ENCODE data around the gene ATP2C2. TPM values are rescaled to one million over a fixed set of nuclear protein-coding genes. Genes with fewer than 3 reads are reported as not detected.

Gene ATP2C2
- total and polyA plus RNA-seq, 2 experiments from 2014 or later: 0.53 TPM; not detected in 1

DNA sequence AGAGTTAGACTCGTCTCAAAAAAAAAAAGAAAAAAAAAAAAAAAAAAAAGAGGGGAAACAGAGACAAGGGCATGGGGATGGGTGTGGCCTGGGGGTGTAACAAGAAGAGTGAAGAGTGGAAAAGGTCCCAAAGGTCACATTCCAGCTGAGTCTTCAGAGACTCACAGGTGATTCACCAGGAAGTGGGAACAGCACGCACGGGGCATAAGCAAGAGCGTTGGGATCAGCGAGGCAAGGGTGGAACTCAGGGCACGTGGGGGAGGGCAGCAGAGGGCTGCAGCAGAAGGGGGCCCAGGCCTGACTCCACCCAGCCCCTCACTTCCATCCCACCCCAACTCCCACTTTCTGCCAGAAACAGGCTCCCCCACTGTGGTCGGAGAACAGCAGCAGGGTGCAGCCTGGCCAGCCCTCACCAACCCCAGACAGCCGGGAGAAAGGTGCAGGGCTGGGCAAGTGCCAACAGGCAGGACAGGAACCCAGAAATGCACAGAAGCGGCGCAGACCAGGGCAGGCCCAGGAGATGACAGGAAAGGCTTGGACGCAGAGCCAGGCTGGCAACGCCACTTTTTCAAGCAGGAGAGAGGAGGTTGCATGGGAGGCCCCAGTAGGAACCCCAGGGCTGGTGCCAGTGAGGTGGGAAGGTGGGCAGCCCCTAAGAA, 132.9 kb downstream of the ATP2C2 start:
- TF ChIP-seq, protein P1, sequence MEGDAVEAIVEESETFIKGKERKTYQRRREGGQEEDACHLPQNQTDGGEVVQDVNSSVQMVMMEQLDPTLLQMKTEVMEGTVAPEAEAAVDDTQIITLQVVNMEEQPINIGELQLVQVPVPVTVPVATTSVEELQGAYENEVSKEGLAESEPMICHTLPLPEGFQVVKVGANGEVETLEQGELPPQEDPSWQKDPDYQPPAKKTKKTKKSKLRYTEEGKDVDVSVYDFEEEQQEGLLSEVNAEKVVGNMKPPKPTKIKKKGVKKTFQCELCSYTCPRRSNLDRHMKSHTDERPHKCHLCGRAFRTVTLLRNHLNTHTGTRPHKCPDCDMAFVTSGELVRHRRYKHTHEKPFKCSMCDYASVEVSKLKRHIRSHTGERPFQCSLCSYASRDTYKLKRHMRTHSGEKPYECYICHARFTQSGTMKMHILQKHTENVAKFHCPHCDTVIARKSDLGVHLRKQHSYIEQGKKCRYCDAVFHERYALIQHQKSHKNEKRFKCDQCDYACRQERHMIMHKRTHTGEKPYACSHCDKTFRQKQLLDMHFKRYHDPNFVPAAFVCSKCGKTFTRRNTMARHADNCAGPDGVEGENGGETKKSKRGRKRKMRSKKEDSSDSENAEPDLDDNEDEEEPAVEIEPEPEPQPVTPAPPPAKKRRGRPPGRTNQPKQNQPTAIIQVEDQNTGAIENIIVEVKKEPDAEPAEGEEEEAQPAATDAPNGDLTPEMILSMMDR (IDR thresholded peaks at IDR 0.05; ENCODE audit: low read depth, low read length): no peak
- no peak overlapping the region for H3K4me3 ChIP-seq
- H3K27me3 ChIP-seq: no peaks in the 10 kb centered on the region
- peak in 1 of 2 donors; percentile 14 for DNase-seq (ENCODE audit: low read depth in 1 of 2, low spot score in 1 of 2)
- H3K36me3 ChIP-seq: peaks cover 6% of the 10 kb centered on the region
- H3K4me1 ChIP-seq (ENCODE audit: low read depth): no peaks in the 10 kb centered on the region
- H3K9me3 ChIP-seq (ENCODE audit: low read depth): no peaks in the 10 kb centered on the region
- no peak overlapping the region for H3K27ac ChIP-seq

DNA sequence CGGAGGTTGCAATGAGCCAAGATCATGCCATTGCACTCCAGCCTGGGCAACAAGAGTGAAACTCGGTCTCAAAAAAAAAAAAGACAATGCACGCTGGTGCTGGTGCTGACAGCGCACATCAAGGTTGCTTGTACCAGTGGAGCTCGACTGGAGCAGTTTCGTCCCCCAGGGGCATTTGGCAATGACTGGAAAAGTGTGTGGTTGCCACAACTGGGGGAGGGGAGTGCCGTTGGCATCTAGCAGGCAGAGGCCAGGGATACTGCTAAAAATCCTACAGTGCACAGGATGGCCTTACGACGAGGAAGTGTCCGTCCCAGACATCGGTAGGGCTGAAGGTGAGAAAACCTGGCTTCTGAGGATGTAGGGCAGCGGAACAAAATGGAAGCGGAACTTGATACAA, 133.7 kb downstream of the ATP2C2 start:
- DNase-seq (ENCODE audit: low read depth in 1 of 2, low spot score in 1 of 2): no peak
- Histone ChIP-seq H3K27me3 (no peaks in the 10 kb centered on the region), H3K4me3 (no peak overlapping the region), H3K4me1 (ENCODE audit: low read depth) (no peaks in the 10 kb centered on the region), H3K27ac (no peak overlapping the region), H3K9me3 (ENCODE audit: low read depth) (no peaks in the 10 kb centered on the region), H3K36me3 (peaks cover 5% of the 10 kb centered on the region)
- TF ChIP-seq, protein P1 (IDR thresholded peaks at IDR 0.05; ENCODE audit: low read depth, low read length): no peak

GRCh38 chr16:84502581-84502980, 134.2 kb downstream of the ATP2C2 start:
- Histone ChIP-seq H3K36me3 (peaks cover 3% of the 10 kb centered on the region), H3K4me1 (ENCODE audit: low read depth) (no peaks in the 10 kb centered on the region), H3K27me3 (no peaks in the 10 kb centered on the region), H3K9me3 (ENCODE audit: low read depth) (no peaks in the 10 kb centered on the region), H3K27ac (no peak overlapping the region), H3K4me3 (no peak overlapping the region)
- DNase-seq (ENCODE audit: low read depth in 1 of 2, low spot score in 1 of 2): no peak
- TF ChIP-seq, protein P1 (IDR thresholded peaks at IDR 0.05; ENCODE audit: low read depth, low read length): no peak

- H3K36me3 ChIP-seq: no peaks in the 10 kb centered on the region
- no peaks in the 10 kb centered on the region for H3K27me3 ChIP-seq
- no peak for DNase-seq (ENCODE audit: low read depth in 1 of 2, low spot score in 1 of 2)
- no peaks in the 10 kb centered on the region for H3K9me3 ChIP-seq (ENCODE audit: low read depth)
- no peaks in the 10 kb centered on the region for H3K4me1 ChIP-seq (ENCODE audit: low read depth)
- TF ChIP-seq, protein P1 (IDR thresholded peaks at IDR 0.05; ENCODE audit: low read depth, low read length): no peak
- H3K4me3 ChIP-seq: peak overlapping the region; percentile 74
- peak overlapping the region; percentile 22 for H3K27ac ChIP-seq
Observed at GRCh38 chr16:84503751-84504395, 135.5 kb downstream of the ATP2C2 start.

- H3K27me3 ChIP-seq: no peaks in the 10 kb centered on the region
- H3K27ac ChIP-seq: peak within 1 kb of the TSS; percentile 64
- H3K36me3 ChIP-seq: no peaks in the 10 kb centered on the region
- peak; percentile 99 for DNase-seq (ENCODE audit: low read depth in 1 of 2, low spot score in 1 of 2)
- peak within 1 kb of the TSS; percentile 74 for H3K4me3 ChIP-seq
- TF ChIP-seq, protein P1 (IDR thresholded peaks at IDR 0.05; ENCODE audit: low read depth, low read length): peak; percentile 13
- no peaks in the 10 kb centered on the region for H3K4me1 ChIP-seq (ENCODE audit: low read depth)
- no peaks in the 10 kb centered on the region for H3K9me3 ChIP-seq (ENCODE audit: low read depth)
Observed at GRCh38 chr16:84504420-84505248, 136.3 kb downstream of the ATP2C2 start, which contains the start of gene MEAK7. MEAK7 (minus strand) TSS chr16:84504659; CDS start chr16:84498086, 6,573 bp downstream.
